ENCODE results near the gene IFT80. TPM values are rescaled to one million over a fixed set of nuclear protein-coding genes. Genes with fewer than 3 reads are reported as not detected.

IFT80 gene
- total and polyA plus RNA-seq, 2 donors (not counting 3 experiments of a cell fraction or from before 2014, with no cell fraction given) = 7.3 to 22.5 TPM

DNA sequence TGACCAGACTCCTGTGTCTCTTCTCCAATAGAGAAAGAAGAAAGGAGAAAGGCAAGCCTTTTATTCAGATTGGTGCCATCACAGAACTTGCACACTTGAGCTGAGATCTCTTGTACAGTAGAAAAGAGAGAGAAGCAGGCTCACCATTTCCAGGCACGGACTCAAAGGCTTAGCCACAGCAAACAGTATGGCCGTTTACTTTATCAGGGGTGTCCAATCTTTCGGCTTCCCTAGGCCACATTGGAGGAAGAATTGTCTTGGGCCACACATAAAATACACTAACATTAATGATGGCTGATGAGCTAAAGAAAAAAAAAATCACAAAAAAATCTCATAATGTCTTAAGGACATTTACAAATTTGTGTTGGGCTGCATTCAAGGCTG lies 5.0 kb downstream of the IFT80 start:
- dilution Hi-C loops (cut with MboI; ENCODE audit: extremely low pct_ligation_motif_present, low sequenced_read_pairs) = no loop called here

DNA sequence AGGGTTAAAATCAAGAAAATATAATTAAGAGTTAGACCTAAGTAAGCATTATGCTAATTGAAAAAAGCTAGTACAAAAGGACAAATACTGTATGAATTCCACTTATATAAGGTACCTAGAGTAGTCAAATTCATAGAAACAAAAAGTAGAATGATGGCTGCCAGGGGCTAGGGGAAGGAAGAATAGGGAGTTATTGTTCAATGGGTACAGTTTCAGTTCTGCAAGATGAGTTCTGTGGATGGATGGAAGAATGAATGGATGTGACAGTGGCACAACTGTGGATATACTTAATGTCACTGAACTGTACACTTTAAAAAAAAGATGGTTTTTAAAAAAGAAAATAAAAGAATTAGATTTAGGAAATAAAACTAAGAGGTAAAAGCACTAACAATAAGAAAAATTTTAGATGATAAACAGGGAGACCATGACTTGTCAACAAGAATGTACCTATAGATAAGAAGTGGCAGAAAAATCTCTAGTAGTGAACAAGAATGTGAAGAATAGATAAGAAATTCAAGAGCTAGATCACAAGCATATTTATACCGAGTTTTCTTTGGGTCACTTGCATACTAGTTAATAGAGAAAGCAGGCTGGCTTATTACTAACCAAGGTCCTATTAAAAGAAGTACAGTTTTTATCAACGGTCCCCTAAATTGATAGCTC lies 5.5 kb downstream of the IFT80 start:
- Histone ChIP-seq H3K9me3 (replicated peaks; ENCODE audit: control insufficient read depth, insufficient read depth, low read length) (no peaks in the 10 kb centered on the region), H3K36me3 (ENCODE audit: control insufficient read depth in 2 of 2, extremely low read depth in 1 of 2, insufficient read depth in 2 of 2, low read length in 2 of 2) (no peaks in the 10 kb centered on the region), H3K79me2 (ENCODE audit: control insufficient read depth, insufficient read depth, low read length) (peaks cover 12% of the 10 kb centered on the region), H3K27me3 (ENCODE audit: control insufficient read depth in 2 of 2, insufficient read depth in 2 of 2, low read length in 2 of 2) (no peaks in the 10 kb centered on the region), H3K4me2 (ENCODE audit: insufficient read depth, low read length) (no peak overlapping the region), H3K9ac (replicated peaks; ENCODE audit: extremely low read depth, insufficient read depth, low read length) (no peak overlapping the region), H3K4me3 (replicated peaks in 1 of 3; ENCODE audit: insufficient read depth in 1 of 3, low read depth in 1 of 3, low read length in 3 of 3) (no peak overlapping the region), H3K9me1 (replicated peaks; ENCODE audit: control insufficient read depth, extremely low read depth, insufficient read depth, low read length) (no peaks in the 10 kb centered on the region), H3K27ac (ENCODE audit: insufficient read depth, low read depth, low read length) (no peak overlapping the region), H2AFZ (ENCODE audit: low read depth, low read length) (no peak overlapping the region), H3K4me1 (ENCODE audit: control insufficient read depth, extremely low read depth, insufficient read depth, low read length) (peaks cover 3% of the 10 kb centered on the region), H4K20me1 (replicated peaks; ENCODE audit: control insufficient read depth, extremely low read depth, insufficient read depth, low read length) (no peaks in the 10 kb centered on the region)
- POLR2A ChIA-PET = no interaction called here
- TF ChIP-seq FOS (IDR thresholded peaks at IDR 0.05; ENCODE audit: borderline replicate concordance, insufficient read depth, low read length) = no peak
- TF ChIP-seq GATA2 (IDR thresholded peaks at IDR 0.05; ENCODE audit: insufficient read depth, insufficient read length, low read depth, low read length) = no peak
- TF ChIP-seq, protein P1, sequence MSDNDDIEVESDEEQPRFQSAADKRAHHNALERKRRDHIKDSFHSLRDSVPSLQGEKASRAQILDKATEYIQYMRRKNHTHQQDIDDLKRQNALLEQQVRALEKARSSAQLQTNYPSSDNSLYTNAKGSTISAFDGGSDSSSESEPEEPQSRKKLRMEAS (IDR thresholded peaks at IDR 0.05; ENCODE audit: insufficient read depth, insufficient read length) = no peak
- intact Hi-C loops (cut with micrococcal nuclease) = no loop called here
- dilution Hi-C loops (cut with MboI; ENCODE audit: extremely low pct_ligation_motif_present, low sequenced_read_pairs) = no loop called here
- BruUV-seq (replicated peaks) = no TSS peak
- CTCF ChIA-PET = interaction anchor here (0.8 to 3.5 kb wide), 3 partner anchors 230 to 361 kb away, joined by 4 to 9 read pairs (median 5); no protein-coding TSS in a partner anchor
- FAIRE-seq (no peak), DNase-seq (ENCODE audit: low read depth, low spot score) (no peak)

More for the DNA sequence above, 5.0 kb downstream of the IFT80 start:
- POLR2A ChIA-PET = no interaction called here
- intact Hi-C loops (cut with micrococcal nuclease) = no loop called here
- FAIRE-seq (no peak), DNase-seq (ENCODE audit: low read depth, low spot score) (no peak)
- H3K9ac ChIP-seq (replicated peaks; ENCODE audit: extremely low read depth, insufficient read depth, low read length) = no peak overlapping the region
- no peak overlapping the region for H3K4me2 ChIP-seq (ENCODE audit: insufficient read depth, low read length)
- no peaks in the 10 kb centered on the region for H3K9me1 ChIP-seq (replicated peaks; ENCODE audit: control insufficient read depth, extremely low read depth, insufficient read depth, low read length)
- H3K27me3 ChIP-seq (ENCODE audit: control insufficient read depth in 2 of 2, insufficient read depth in 2 of 2, low read length in 2 of 2) = no peaks in the 10 kb centered on the region
- no peaks in the 10 kb centered on the region for H4K20me1 ChIP-seq (replicated peaks; ENCODE audit: control insufficient read depth, extremely low read depth, insufficient read depth, low read length)
- CTCF ChIA-PET = interaction anchor here (0.8 to 1.1 kb wide), 2 partner anchors 231 to 362 kb away, joined by 4 to 5 read pairs; no protein-coding TSS in a partner anchor
- no peaks in the 10 kb centered on the region for H3K9me3 ChIP-seq (replicated peaks; ENCODE audit: control insufficient read depth, insufficient read depth, low read length)
- H3K79me2 ChIP-seq (ENCODE audit: control insufficient read depth, insufficient read depth, low read length) = peaks cover 15% of the 10 kb centered on the region
- no peak overlapping the region for H2AFZ ChIP-seq (ENCODE audit: low read depth, low read length)
- TF ChIP-seq JUN (IDR thresholded peaks at IDR 0.05; ENCODE audit: borderline replicate concordance, insufficient read depth, insufficient read length, low read depth) (no peak), GATA2 (IDR thresholded peaks at IDR 0.05; ENCODE audit: insufficient read depth, insufficient read length, low read depth, low read length) (no peak), MYC (IDR thresholded peaks at IDR 0.05; ENCODE audit: low read depth, low read length) (no peak), FOS (IDR thresholded peaks at IDR 0.05; ENCODE audit: borderline replicate concordance, insufficient read depth, low read length) (no peak)
- H3K36me3 ChIP-seq (ENCODE audit: control insufficient read depth in 2 of 2, extremely low read depth in 1 of 2, insufficient read depth in 2 of 2, low read length in 2 of 2) = no peaks in the 10 kb centered on the region
- BruUV-seq (replicated peaks) = no TSS peak
- H3K4me1 ChIP-seq (ENCODE audit: control insufficient read depth, extremely low read depth, insufficient read depth, low read length) = peaks cover 4% of the 10 kb centered on the region
- H3K27ac ChIP-seq (ENCODE audit: insufficient read depth, low read depth, low read length) = no peak overlapping the region
- no peak overlapping the region for H3K4me3 ChIP-seq (replicated peaks in 1 of 3; ENCODE audit: insufficient read depth in 1 of 3, low read depth in 1 of 3, low read length in 3 of 3)

Measured in endothelial cell of umbilical vein (primary cell).